ENCODE measurements around the gene RYR1.
"Not testable (repeated sequence)": the region's sequence is repeated elsewhere in the genome, so short reads cannot be mapped to it uniquely, and the experiment has no call there.

The RYR1 gene

GRCh38 chr19:38617283-38617763 lies 183.8 kb downstream of the RYR1 start:
- peak overlapping the region in 1 of 2 donors; percentile 84 for H3K27ac ChIP-seq (ENCODE audit: low read depth in 2 of 2, low read length in 2 of 2)
- peak overlapping the region; percentile 37 to 100 for H3K4me3 ChIP-seq (ENCODE audit: low read length in 2 of 2)
- H3K27me3 ChIP-seq (ENCODE audit: control insufficient read depth in 2 of 2, insufficient read depth in 2 of 2, low read length in 2 of 2), result no peaks in the 10 kb centered on the region
- H3K9ac ChIP-seq (ENCODE audit: low read depth in 1 of 2, low read length in 2 of 2), result peak overlapping the region; percentile 32 to 47
- H3K4me1 ChIP-seq (ENCODE audit: control insufficient read depth in 2 of 2, insufficient read depth in 2 of 2, low read length in 2 of 2), result peaks cover 16 to 18% of the 10 kb centered on the region in 2 donors
- H3K9me3 ChIP-seq (ENCODE audit: control insufficient read depth in 2 of 2, low read length in 2 of 2), result no peaks in the 10 kb centered on the region
- peaks cover 13 to 19% of the 10 kb centered on the region in 2 donors for H3K36me3 ChIP-seq (ENCODE audit: control insufficient read depth in 2 of 2, insufficient read depth in 2 of 2, low read length in 2 of 2)

- H3K9me3 ChIP-seq (ENCODE audit: control insufficient read depth in 2 of 2, low read length in 2 of 2), result no peaks in the 10 kb centered on the region
- peaks cover 16 to 18% of the 10 kb centered on the region in 2 donors for H3K4me1 ChIP-seq (ENCODE audit: control insufficient read depth in 2 of 2, insufficient read depth in 2 of 2, low read length in 2 of 2)
- H3K4me3 ChIP-seq (ENCODE audit: low read length in 2 of 2), result peak within 1 kb of the TSS; percentile 65 to 100
- peaks cover 13 to 21% of the 10 kb centered on the region in 2 donors for H3K36me3 ChIP-seq (ENCODE audit: control insufficient read depth in 2 of 2, insufficient read depth in 2 of 2, low read length in 2 of 2)
- peak within 1 kb of the TSS; percentile 50 to 80 for H3K9ac ChIP-seq (ENCODE audit: low read depth in 1 of 2, low read length in 2 of 2)
- H3K27ac ChIP-seq (ENCODE audit: low read depth in 2 of 2, low read length in 2 of 2), result peak within 1 kb of the TSS; percentile 16 to 84
- no peaks in the 10 kb centered on the region for H3K27me3 ChIP-seq (ENCODE audit: control insufficient read depth in 2 of 2, insufficient read depth in 2 of 2, low read length in 2 of 2)
Measured at GRCh38 chr19:38617764-38618589, 184.5 kb downstream of the RYR1 start, which contains the start of gene MAP4K1. Gene MAP4K1, minus strand, starts transcription at chr19:38617953. Its CDS starts 58 bp downstream, at chr19:38617895.

- Histone ChIP-seq H3K9me3 (ENCODE audit: control insufficient read depth in 2 of 2, low read length in 2 of 2) (no peaks in the 10 kb centered on the region), H3K36me3 (ENCODE audit: control insufficient read depth in 2 of 2, insufficient read depth in 2 of 2, low read length in 2 of 2) (peaks cover 16 to 25% of the 10 kb centered on the region in 2 donors), H3K27ac (ENCODE audit: low read depth in 2 of 2, low read length in 2 of 2) (peak within 1 kb of the TSS; percentile 84 to 88), H3K4me3 (ENCODE audit: low read length in 2 of 2) (peak within 1 kb of the TSS; percentile 99 to 100), H3K9ac (ENCODE audit: low read depth in 1 of 2, low read length in 2 of 2) (peak within 1 kb of the TSS; percentile 95 to 98), H3K27me3 (ENCODE audit: control insufficient read depth in 2 of 2, insufficient read depth in 2 of 2, low read length in 2 of 2) (no peaks in the 10 kb centered on the region), H3K4me1 (ENCODE audit: control insufficient read depth in 2 of 2, insufficient read depth in 2 of 2, low read length in 2 of 2) (peaks cover 16 to 18% of the 10 kb centered on the region in 2 donors)
Measured at GRCh38 chr19:38618590-38619360, 185.3 kb downstream of the RYR1 start, which contains the start of gene EIF3K. Gene EIF3K, plus strand, starts transcription at chr19:38619188. Its CDS starts 81 bp downstream, at chr19:38619269.

GRCh38 chr19:38619361-38620174 lies 186.1 kb downstream of the RYR1 start:
- H3K27me3 ChIP-seq (ENCODE audit: control insufficient read depth in 2 of 2, insufficient read depth in 2 of 2, low read length in 2 of 2), result no peaks in the 10 kb centered on the region
- H3K4me3 ChIP-seq (ENCODE audit: low read length in 2 of 2), result peak overlapping the region; percentile 99 to 100
- H3K4me1 ChIP-seq (ENCODE audit: control insufficient read depth in 2 of 2, insufficient read depth in 2 of 2, low read length in 2 of 2), result peaks cover 16 to 18% of the 10 kb centered on the region in 2 donors
- H3K27ac ChIP-seq (ENCODE audit: low read depth in 2 of 2, low read length in 2 of 2), result peak overlapping the region; percentile 84 to 88
- H3K36me3 ChIP-seq (ENCODE audit: control insufficient read depth in 2 of 2, insufficient read depth in 2 of 2, low read length in 2 of 2), result peaks cover 22 to 33% of the 10 kb centered on the region in 2 donors
- no peaks in the 10 kb centered on the region for H3K9me3 ChIP-seq (ENCODE audit: control insufficient read depth in 2 of 2, low read length in 2 of 2)
- H3K9ac ChIP-seq (ENCODE audit: low read depth in 1 of 2, low read length in 2 of 2), result peak overlapping the region; percentile 95 to 98

- no peak overlapping the region for H3K9ac ChIP-seq (ENCODE audit: low read depth in 1 of 2, low read length in 2 of 2)
- H3K27ac ChIP-seq (ENCODE audit: low read depth in 2 of 2, low read length in 2 of 2), result no peak overlapping the region
- no peaks in the 10 kb centered on the region for H3K9me3 ChIP-seq (ENCODE audit: control insufficient read depth in 2 of 2, low read length in 2 of 2)
- H3K27me3 ChIP-seq (ENCODE audit: control insufficient read depth in 2 of 2, insufficient read depth in 2 of 2, low read length in 2 of 2), result no peaks in the 10 kb centered on the region
- H3K4me3 ChIP-seq (ENCODE audit: low read length in 2 of 2), result no peak overlapping the region
- peaks cover 48 to 73% of the 10 kb centered on the region in 2 donors for H3K36me3 ChIP-seq (ENCODE audit: control insufficient read depth in 2 of 2, insufficient read depth in 2 of 2, low read length in 2 of 2)
- H3K4me1 ChIP-seq (ENCODE audit: control insufficient read depth in 2 of 2, insufficient read depth in 2 of 2, low read length in 2 of 2), result peaks cover 5 to 7% of the 10 kb centered on the region in 2 donors
Measured at GRCh38 chr19:38624822-38625221, 191.3 kb downstream of the RYR1 start.

GRCh38 chr19:38626401-38626800 lies 192.9 kb downstream of the RYR1 start:
- no peak overlapping the region for H3K9ac ChIP-seq (ENCODE audit: low read depth in 1 of 2, low read length in 2 of 2)
- H3K27me3 ChIP-seq (ENCODE audit: control insufficient read depth in 2 of 2, insufficient read depth in 2 of 2, low read length in 2 of 2), result no peaks in the 10 kb centered on the region
- no peaks in the 10 kb centered on the region for H3K9me3 ChIP-seq (ENCODE audit: control insufficient read depth in 2 of 2, low read length in 2 of 2)
- H3K4me3 ChIP-seq (ENCODE audit: low read length in 2 of 2), result no peak overlapping the region
- H3K27ac ChIP-seq (ENCODE audit: low read depth in 2 of 2, low read length in 2 of 2), result no peak overlapping the region
- no peaks in the 10 kb centered on the region for H3K4me1 ChIP-seq (ENCODE audit: control insufficient read depth in 2 of 2, insufficient read depth in 2 of 2, low read length in 2 of 2)
- peaks cover 41 to 72% of the 10 kb centered on the region in 2 donors for H3K36me3 ChIP-seq (ENCODE audit: control insufficient read depth in 2 of 2, insufficient read depth in 2 of 2, low read length in 2 of 2)

- Histone ChIP-seq H3K36me3 (ENCODE audit: control insufficient read depth in 2 of 2, insufficient read depth in 2 of 2, low read length in 2 of 2) (peaks cover 36 to 59% of the 10 kb centered on the region in 2 donors), H3K27ac (ENCODE audit: low read depth in 2 of 2, low read length in 2 of 2) (no peak overlapping the region), H3K4me3 (ENCODE audit: low read length in 2 of 2) (no peak overlapping the region), H3K9me3 (ENCODE audit: control insufficient read depth in 2 of 2, low read length in 2 of 2) (no peaks in the 10 kb centered on the region), H3K9ac (ENCODE audit: low read depth in 1 of 2, low read length in 2 of 2) (no peak overlapping the region), H3K4me1 (ENCODE audit: control insufficient read depth in 2 of 2, insufficient read depth in 2 of 2, low read length in 2 of 2) (peaks cover 0 to under 1% of the 10 kb centered on the region in 2 donors), H3K27me3 (ENCODE audit: control insufficient read depth in 2 of 2, insufficient read depth in 2 of 2, low read length in 2 of 2) (no peaks in the 10 kb centered on the region)
Measured at GRCh38 chr19:38629568-38629967, 196.1 kb downstream of the RYR1 start.

GRCh38 chr19:38631301-38631700 lies 197.8 kb downstream of the RYR1 start:
- Histone ChIP-seq H3K4me1 (ENCODE audit: control insufficient read depth in 2 of 2, insufficient read depth in 2 of 2, low read length in 2 of 2) (peaks cover 10 to 11% of the 10 kb centered on the region in 2 donors), H3K36me3 (ENCODE audit: control insufficient read depth in 2 of 2, insufficient read depth in 2 of 2, low read length in 2 of 2) (peaks cover 33 to 53% of the 10 kb centered on the region in 2 donors)
- H3K27me3 ChIP-seq (ENCODE audit: control insufficient read depth in 2 of 2, insufficient read depth in 2 of 2, low read length in 2 of 2); H3K9me3 ChIP-seq (ENCODE audit: control insufficient read depth in 2 of 2, low read length in 2 of 2); H3K9ac ChIP-seq (ENCODE audit: low read depth in 1 of 2, low read length in 2 of 2); H3K27ac ChIP-seq (ENCODE audit: low read depth in 2 of 2, low read length in 2 of 2); H3K4me3 ChIP-seq (ENCODE audit: low read length in 2 of 2): not testable (repeated sequence)

- H3K27ac ChIP-seq (ENCODE audit: low read depth in 2 of 2, low read length in 2 of 2); H3K4me3 ChIP-seq (ENCODE audit: low read length in 2 of 2); H3K9me3 ChIP-seq (ENCODE audit: control insufficient read depth in 2 of 2, low read length in 2 of 2); H3K9ac ChIP-seq (ENCODE audit: low read depth in 1 of 2, low read length in 2 of 2); H3K27me3 ChIP-seq (ENCODE audit: control insufficient read depth in 2 of 2, insufficient read depth in 2 of 2, low read length in 2 of 2): not testable (repeated sequence)
- Histone ChIP-seq H3K36me3 (ENCODE audit: control insufficient read depth in 2 of 2, insufficient read depth in 2 of 2, low read length in 2 of 2) (peaks cover 26 to 49% of the 10 kb centered on the region in 2 donors), H3K4me1 (ENCODE audit: control insufficient read depth in 2 of 2, insufficient read depth in 2 of 2, low read length in 2 of 2) (peaks cover 16 to 17% of the 10 kb centered on the region in 2 donors)
Measured at GRCh38 chr19:38631811-38632475, 198.5 kb downstream of the RYR1 start.
